K562 (cell line): ENCODE data around the gene CRYAB. TPM values are rescaled to one million over a fixed set of nuclear protein-coding genes. Genes with fewer than 3 reads are reported as not detected.

ENCODE experiments used
- ARID3B ChIP-seq: fragments of 250-450 bp; sonication (Bioruptor Pico); IDR thresholded peaks from 2 replicates; pipeline ENCODE4 v1.4.0; 2020; ENCODE audit warnings: borderline replicate concordance
- ARID4B ChIP-seq: sonication (generic); formaldehyde crosslinking; IDR thresholded peaks from 2 replicates; pipeline ENCODE4 v1.8.0; 2022; ENCODE audit warnings: mild to moderate bottlenecking, missing genetic modification reagents
- CTBP1 ChIP-seq: fragments of 450-650 bp; IDR thresholded peaks from 2 replicates; pipeline ENCODE4 v1.6.1; 2016; ENCODE audit warnings: borderline replicate concordance
- FOSL1 ChIP-seq: fragments of 200-800 bp; sonication (Bioruptor generic); conservative IDR thresholded peaks from 2 replicates; pipeline ENCODE4 v1.6.1; 2016; ENCODE audit warnings: missing genetic modification characterization, missing compliant biosample characterization
- HDAC8 ChIP-seq: fragments of 450-650 bp; IDR thresholded peaks from 2 replicates; pipeline ENCODE4 v1.6.1; 2016; ENCODE audit warnings: mild to moderate bottlenecking, missing genetic modification characterization, moderate library complexity, missing compliant biosample characterization
- MAZ ChIP-seq, 2 experiments: fragments of 450-650 bp in 1 of 2; sonication (generic) in 1 of 2; formaldehyde crosslinking; IDR thresholded peaks in 1 of 2; conservative IDR thresholded peaks in 1 of 2; 2 replicates each; pipeline versions ENCODE4 v1.4.0 to v1.5.0; 2020; ENCODE audit warnings: mild to moderate bottlenecking in 1 of 2, missing genetic modification reagents in 1 of 2
- NFXL1 ChIP-seq: fragments of 450-650 bp; formaldehyde crosslinking; IDR thresholded peaks from 2 replicates; pipeline ENCODE4 v1.4.0; 2021; ENCODE audit warnings: mild to moderate bottlenecking
- POLR2B ChIP-seq: fragments of 450-650 bp; IDR thresholded peaks from 2 replicates; pipeline ENCODE4 v1.6.1; 2018; ENCODE audit warnings: low read depth; ENCODE audit not compliant: partially characterized antibody
- RBM25 ChIP-seq: fragments of 200-400 bp; formaldehyde crosslinking; IDR thresholded peaks from 2 replicates; pipeline ENCODE4 v1.6.1; 2018; ENCODE audit warnings: low read length, low read depth, moderate library complexity; ENCODE audit not compliant: severe bottlenecking
- RNF2 ChIP-seq: sonication (generic); IDR thresholded peaks from 2 replicates; pipeline ENCODE4 v1.6.1; 2016
- SP1 ChIP-seq: sonication (generic); formaldehyde crosslinking; IDR thresholded peaks from 2 replicates; pipeline ENCODE4 v1.8.1; 2022; ENCODE audit warnings: mild to moderate bottlenecking, missing genetic modification reagents
- TAF15 ChIP-seq: fragments of 200-400 bp; formaldehyde crosslinking; IDR thresholded peaks from 2 replicates; pipeline ENCODE4 v1.6.1; 2017; ENCODE audit warnings: mild to moderate bottlenecking, low read depth, low read length, moderate library complexity
- TCFL5 ChIP-seq: fragments of 250-450 bp; sonication (Bioruptor Pico); conservative IDR thresholded peaks from 2 replicates; pipeline ENCODE4 v1.6.1; 2021; ENCODE audit warnings: mild to moderate bottlenecking, moderate library complexity, matching md5 sums
- ZNF408 ChIP-seq: fragments of 250-450 bp; sonication (Bioruptor Pico); IDR thresholded peaks from 2 replicates; pipeline ENCODE4 v1.4.0; 2020; ENCODE audit warnings: low read depth, mild to moderate bottlenecking, moderate library complexity
- ZNF609 ChIP-seq: sonication (generic); formaldehyde crosslinking; IDR thresholded peaks from 2 replicates; pipeline ENCODE4 v1.8.1; 2023; ENCODE audit warnings: missing genetic modification reagents, mild to moderate bottlenecking, borderline replicate concordance
- ZNF764 ChIP-seq: fragments of 250-450 bp; sonication (Bioruptor Pico); IDR thresholded peaks from 2 replicates; pipeline ENCODE4 v1.4.0; 2020; ENCODE audit warnings: low read depth, mild to moderate bottlenecking, moderate library complexity
- polyA plus RNA-seq, 8 experiments: library from polyadenylated mRNA; depleted of rRNA in 4 of 8; stranded (reverse) in 5 of 8; unstranded in 3 of 8; fragments of >200 nt; fragmentation: Nextera tagmentation in 2 of 8; fragmentation: Illumina TruSeq in 1 of 8; extraction: Ambion mirVana in 2 of 8; extraction: Trizol in 1 of 8; gene quantifications; 2 replicates each; pipeline versions ENCODE4 v1.2.1 to v1.2.3, GENCODE V29; 2011 to 2014; ENCODE audit warnings: inconsistent platforms in 1 of 8, missing spikeins in 1 of 8
- total RNA-seq, 7 experiments: library from RNA; depleted of rRNA in 6 of 7; stranded (reverse); fragments of >200 nt in 6 of 7; fragmentation: Illumina TruSeq in 2 of 7; extraction: Trizol in 2 of 7; gene quantifications; 2 replicates each; pipeline versions ENCODE4 v1.2.1 to v1.2.3, GENCODE V29; 2011 to 2021; ENCODE audit warnings: low replicate concordance in 1 of 7

The CRYAB gene
- total and polyA plus RNA-seq, 9 of the 15 experiments (the other 6 are each of a cell fraction or from before 2014, with no cell fraction given), result 0.83 to 7.5 (median 3.6) TPM

- TF ChIP-seq ZNF609 (CRISPR knock-in tag) (0 out of 2 replicates have a peak, but pooled peaks have one; percentile 47), MAZ (CRISPR knock-in tag; conservative IDR thresholded peaks at IDR 0.05 in 1 of 2, IDR thresholded peaks at IDR 0.05 in 1 of 2) (0 out of 4 replicates have a peak, but pooled peaks of 1 of the 2 experiments have one; percentile 38), FOSL1 (tag) (no peak), NFXL1 (CRISPR knock-in tag) (no peak), HDAC8 (tag) (no peak), SP1 (CRISPR knock-in tag) (peak; percentile 23; the same call in 1 of the 2 replicates), ZNF408 (no peak), ZNF764 (no peak), CTBP1 (peak; percentile 76), RNF2 (peak; percentile 46; the same call in 1 of the 2 replicates), ARID4B (CRISPR knock-in tag) (no peak), TCFL5 (CRISPR knock-in tag) (no peak), ARID3B (CRISPR knock-in tag) (no peak), RBM25 (no peak), TAF15 (no peak), POLR2B (no peak)
Observed at GRCh38 chr11:111910676-111911562, 651 bp downstream of the CRYAB start (continued).
